Astrocyte of the cerebellum (primary cell): ENCODE measurements around the gene CTNNA3.

Experiments
- DNase-seq: peaks from one replicate; pipeline ENCODE4 v3.0.0-alpha.2; 2011; ENCODE audit warnings: low read depth
- H3K4me3 ChIP-seq: 2 replicates; pipeline ENCODE4 v1.5.1; 2011; ENCODE audit warnings: mild to moderate bottlenecking, low read depth, low read length, moderate library complexity
- in situ Hi-C: cut with HindIII; loops from 2 replicates; pipeline ENCODE4 v1.10.0; 2017; ENCODE audit warnings: low sequenced_read_pairs
- TF ChIP-seq, protein P1 (sequence below): IDR thresholded peaks from 2 replicates; pipeline ENCODE4 v1.5.1; 2012; ENCODE audit warnings: low read length, low read depth, moderate library complexity, mild to moderate bottlenecking; ENCODE audit errors: missing control alignments

The CTNNA3 gene

DNA sequence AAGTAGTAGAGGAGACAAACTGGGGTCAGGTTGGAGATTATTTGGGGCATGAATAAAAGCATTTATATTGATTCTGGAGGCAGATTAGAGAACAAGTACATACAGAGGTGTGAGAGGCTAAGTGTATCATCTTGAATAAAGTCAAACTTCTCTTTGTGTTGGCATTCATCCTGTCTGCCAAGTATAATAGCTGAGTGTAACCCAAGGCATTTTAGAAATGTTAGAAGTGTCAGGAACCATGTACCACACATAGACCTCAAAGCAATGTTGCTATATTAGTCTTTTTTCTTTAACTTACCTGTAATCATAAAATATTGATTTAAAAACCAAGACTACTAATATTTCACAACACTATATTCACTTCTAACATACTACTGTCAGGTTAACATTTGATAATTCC lies 826.4 kb downstream of the CTNNA3 start:
- no peak overlapping the region for H3K4me3 ChIP-seq
- DNase-seq: no peak
- in situ Hi-C loops: no loop called here
- TF ChIP-seq, protein P1, sequence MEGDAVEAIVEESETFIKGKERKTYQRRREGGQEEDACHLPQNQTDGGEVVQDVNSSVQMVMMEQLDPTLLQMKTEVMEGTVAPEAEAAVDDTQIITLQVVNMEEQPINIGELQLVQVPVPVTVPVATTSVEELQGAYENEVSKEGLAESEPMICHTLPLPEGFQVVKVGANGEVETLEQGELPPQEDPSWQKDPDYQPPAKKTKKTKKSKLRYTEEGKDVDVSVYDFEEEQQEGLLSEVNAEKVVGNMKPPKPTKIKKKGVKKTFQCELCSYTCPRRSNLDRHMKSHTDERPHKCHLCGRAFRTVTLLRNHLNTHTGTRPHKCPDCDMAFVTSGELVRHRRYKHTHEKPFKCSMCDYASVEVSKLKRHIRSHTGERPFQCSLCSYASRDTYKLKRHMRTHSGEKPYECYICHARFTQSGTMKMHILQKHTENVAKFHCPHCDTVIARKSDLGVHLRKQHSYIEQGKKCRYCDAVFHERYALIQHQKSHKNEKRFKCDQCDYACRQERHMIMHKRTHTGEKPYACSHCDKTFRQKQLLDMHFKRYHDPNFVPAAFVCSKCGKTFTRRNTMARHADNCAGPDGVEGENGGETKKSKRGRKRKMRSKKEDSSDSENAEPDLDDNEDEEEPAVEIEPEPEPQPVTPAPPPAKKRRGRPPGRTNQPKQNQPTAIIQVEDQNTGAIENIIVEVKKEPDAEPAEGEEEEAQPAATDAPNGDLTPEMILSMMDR: no peak

DNA sequence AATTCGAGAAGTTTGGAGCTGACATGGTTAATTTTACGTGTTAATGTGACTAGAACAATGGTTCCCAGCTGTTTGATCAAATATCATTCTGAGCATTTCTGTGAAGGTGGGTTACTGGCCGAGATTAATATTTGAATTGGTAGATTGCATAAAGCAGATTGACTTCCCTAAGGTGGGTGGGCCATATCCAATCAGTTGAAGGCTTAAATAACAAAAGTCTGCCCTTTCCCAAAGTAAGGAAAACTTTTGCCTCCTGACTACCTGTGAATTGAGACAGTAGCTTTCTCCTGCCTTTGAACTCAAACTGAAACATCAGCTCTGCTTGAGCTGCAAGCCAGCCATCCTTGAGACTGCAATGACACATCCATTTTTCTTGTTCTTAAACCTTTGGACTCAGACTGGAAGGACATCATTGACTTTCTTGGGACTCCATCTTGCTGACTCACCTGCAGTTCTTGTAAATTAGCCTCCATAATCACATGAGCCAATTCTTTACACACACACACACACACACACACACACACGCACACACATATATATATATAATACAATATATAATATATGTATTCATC lies 833.2 kb downstream of the CTNNA3 start:
- in situ Hi-C loops: no loop called here
- TF ChIP-seq, protein P1: no peak
- no peak for DNase-seq
- no peak overlapping the region for H3K4me3 ChIP-seq

DNA sequence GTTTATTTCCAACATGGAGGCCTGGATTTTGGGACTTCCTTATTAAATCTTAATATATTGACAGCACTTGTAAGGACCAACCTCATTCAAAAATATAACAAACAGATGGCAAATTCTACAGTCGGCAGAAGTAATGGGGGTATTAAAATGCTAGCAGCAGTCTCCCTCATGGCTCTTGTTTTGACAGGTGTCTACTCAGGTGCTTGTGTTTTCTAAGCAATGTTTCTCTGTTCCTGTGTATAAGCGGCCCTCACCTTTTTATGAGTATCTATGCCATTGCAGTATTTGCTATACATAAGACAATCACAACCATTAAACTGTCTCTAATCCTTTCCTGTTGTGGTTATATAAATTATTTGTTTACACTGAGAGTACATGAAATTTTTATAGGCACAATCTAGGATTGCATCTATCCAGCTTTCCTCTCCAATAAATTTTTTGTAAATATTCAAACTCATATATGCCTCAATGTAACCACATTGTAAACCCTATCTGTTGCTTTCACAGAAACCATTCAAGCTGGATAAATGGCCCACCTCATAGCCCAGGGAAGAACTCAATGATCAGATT lies 835.5 kb downstream of the CTNNA3 start:
- in situ Hi-C loops: no loop called here
- TF ChIP-seq, protein P1: no peak
- no peak for DNase-seq
- no peak overlapping the region for H3K4me3 ChIP-seq

DNA sequence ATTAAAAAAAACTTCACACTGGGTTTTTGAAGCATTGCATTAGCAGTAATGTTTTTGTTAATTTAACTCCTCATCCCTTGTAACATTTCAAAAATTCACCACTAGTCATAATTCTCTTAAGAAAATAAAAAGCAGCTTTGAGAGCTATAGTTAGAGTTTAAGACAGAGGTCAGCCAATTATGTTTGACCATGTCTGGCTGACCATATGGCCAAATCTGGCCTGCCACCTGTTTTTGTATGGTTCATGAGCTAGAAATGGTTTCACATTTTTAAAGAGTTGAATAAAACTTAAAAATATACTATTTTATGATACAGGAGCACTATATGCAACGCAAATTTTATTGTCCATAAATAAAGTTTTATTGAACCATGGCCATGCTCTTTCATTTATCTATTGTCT lies 843.2 kb downstream of the CTNNA3 start:
- no peak for DNase-seq
- in situ Hi-C loops: no loop called here
- TF ChIP-seq, protein P1: no peak
- no peak overlapping the region for H3K4me3 ChIP-seq

DNA sequence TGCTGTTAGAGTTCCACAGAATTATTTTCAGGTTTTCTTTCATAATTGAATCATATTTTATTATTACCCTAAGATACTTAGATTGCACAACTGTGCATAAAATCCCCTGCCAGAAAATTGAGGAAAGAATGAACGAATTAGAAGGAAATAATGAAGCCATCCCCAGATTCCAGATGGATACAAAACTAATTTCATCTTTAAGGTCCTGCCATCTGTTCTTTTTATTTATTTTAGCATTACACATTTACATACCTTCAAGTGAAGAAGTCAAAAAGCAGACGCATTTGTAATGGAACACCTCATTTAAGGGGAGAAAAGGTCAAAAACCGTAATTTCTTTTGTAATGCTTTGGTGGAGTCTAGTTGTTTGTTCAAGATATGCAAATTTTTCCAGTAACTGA lies 847.1 kb downstream of the CTNNA3 start:
- no peak overlapping the region for H3K4me3 ChIP-seq
- no peak for DNase-seq
- TF ChIP-seq, protein P1: no peak
- in situ Hi-C loops: no loop called here

DNA sequence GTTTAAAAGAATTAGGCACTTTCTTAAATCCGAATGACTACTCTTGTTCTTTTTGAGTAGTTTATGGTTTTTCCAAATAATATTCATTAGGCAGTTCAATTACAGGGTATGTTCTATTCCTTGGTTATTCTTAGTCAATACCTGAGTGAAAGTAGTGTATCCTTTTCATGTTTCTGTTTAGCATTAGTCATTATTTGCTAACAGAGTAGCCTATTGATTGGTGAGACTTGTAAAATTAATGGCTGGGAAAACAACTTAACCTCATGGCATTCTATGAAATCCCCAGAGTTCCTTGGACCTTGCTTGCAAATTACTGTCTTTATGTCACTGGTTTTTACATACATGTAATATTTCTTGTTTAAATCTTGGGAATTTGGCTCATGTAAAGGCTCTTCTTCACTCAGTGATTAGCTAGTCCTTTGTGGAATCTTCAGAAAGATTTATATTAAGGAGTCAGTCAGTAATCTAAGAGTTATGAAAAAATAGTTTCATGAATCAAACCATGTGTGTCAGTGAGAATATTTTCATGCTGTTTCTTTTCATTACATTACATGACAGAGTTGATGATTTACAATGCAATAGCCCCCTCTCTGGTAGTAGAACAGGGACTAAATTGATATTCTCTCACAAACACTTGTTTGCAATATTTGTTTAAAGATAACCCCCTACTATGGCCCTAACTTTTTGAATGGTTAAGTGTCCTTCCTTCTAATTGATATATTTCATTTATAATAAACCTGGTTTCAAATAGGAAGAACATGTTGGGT lies 851.6 kb downstream of the CTNNA3 start:
- DNase-seq: no peak
- in situ Hi-C loops: no loop called here
- no peak overlapping the region for H3K4me3 ChIP-seq
- TF ChIP-seq, protein P1: no peak
